A549 (cell line): ENCODE data around the gene KIT. TPM values are rescaled to one million over a fixed set of nuclear protein-coding genes. Genes with fewer than 3 reads are reported as not detected.

Source experiments
- ATAC-seq, 2 experiments: fragments of 200-7000 bp in 1 of 2; fragments of >200 bp in 1 of 2; cut with Nextera tagmentation in 1 of 2; cut with Tn5 transposase in 1 of 2; 3 replicates each; pipeline versions ENCODE4 v1.8.0 to v1.9.1; 2018 to 2020; ENCODE audit warnings: mild to moderate bottlenecking in 1 of 2, moderate library complexity in 1 of 2
- CTCF ChIA-PET: fragments of 300-600 bp; sonication (Branson Sonifier 250); formaldehyde crosslinking; extraction: SDS; loops from one replicate; lab custom pipeline; 2021; ENCODE audit warnings: antibody characterized with exemption, inconsistent platforms; lab: Yijun Ruan, JAX
- POLR2A ChIA-PET: fragments of 350-600 bp; formaldehyde crosslinking; extraction: SDS; loops from one replicate; lab custom pipeline; 2021; ENCODE audit warnings: antibody characterized with exemption, inconsistent platforms; lab: Yijun Ruan, JAX
- DNase-seq, 2 experiments: peaks; one replicate each; pipeline versions ENCODE4 v3.0.0 to v3.0.0-alpha.2; 2011 to 2016; ENCODE audit warnings: low read depth in 1 of 2, low spot score in 1 of 2
- FAIRE-seq: peaks from 2 replicates; lab custom pipeline; 2011; peaks lifted over from hg19 to GRCh38; lab: Jason Lieb, UNC
- H3K27ac ChIP-seq, 2 experiments: fragments of >200 bp; sonication (Bioruptor Twin); formaldehyde crosslinking; 3 replicates each; pipeline ENCODE4 v1.5.1; 2016 to 2017
- H3K4me1 ChIP-seq: fragments of >200 bp; sonication (Bioruptor Twin); formaldehyde crosslinking; 3 replicates; pipeline ENCODE4 v1.6.1; 2016
- H3K4me2 ChIP-seq: fragments of >200 bp; sonication (Bioruptor Twin); formaldehyde crosslinking; 3 replicates; pipeline ENCODE4 v1.6.1; 2016
- H3K4me3 ChIP-seq: fragments of >200 bp; sonication (Bioruptor Twin); formaldehyde crosslinking; 3 replicates; pipeline ENCODE4 v1.5.1; 2016
- H3K9me3 ChIP-seq: fragments of >200 bp; sonication (Bioruptor Twin); formaldehyde crosslinking; 3 replicates; pipeline ENCODE4 v1.6.1; 2016
- EP300 ChIP-seq, 2 experiments: fragments of >200 bp; sonication (Bioruptor Twin); formaldehyde crosslinking; IDR thresholded peaks; 2 replicates in 1 of 2; 3 replicates in 1 of 2; pipeline ENCODE4 v1.6.1; 2016 to 2017
- HDAC2 ChIP-seq: fragments of 200-600 bp; sonication (generic); IDR thresholded peaks from 2 replicates; pipeline ENCODE4 v1.6.1; 2016
- KDM1A ChIP-seq: fragments of 200-600 bp; sonication (generic); IDR thresholded peaks from 2 replicates; pipeline ENCODE4 v1.6.1; 2016; ENCODE audit warnings: low read depth, mild to moderate bottlenecking
- KDM5A ChIP-seq: fragments of 200-600 bp; sonication (generic); IDR thresholded peaks from 2 replicates; pipeline ENCODE4 v1.6.1; 2016; ENCODE audit warnings: antibody characterized with exemption, mild to moderate bottlenecking
- NR3C1 ChIP-seq: fragments of >200 bp; sonication (Bioruptor Twin); formaldehyde crosslinking; IDR thresholded peaks from 3 replicates; pipeline ENCODE4 v1.6.1; 2017
- RNF2 ChIP-seq: fragments of 200-600 bp; sonication (generic); IDR thresholded peaks from 2 replicates; pipeline ENCODE4 v1.6.1; 2016; ENCODE audit warnings: low read depth, mild to moderate bottlenecking, antibody characterized with exemption, moderate library complexity, borderline replicate concordance
- SREBF2 ChIP-seq: fragments of 450-650 bp; IDR thresholded peaks from 2 replicates; pipeline ENCODE4 v1.6.1; 2014; ENCODE audit warnings: mild to moderate bottlenecking, moderate library complexity
- TFCP2L1 ChIP-seq: fragments of 250-450 bp; sonication (Bioruptor Pico); IDR thresholded peaks from 2 replicates; pipeline ENCODE4 v1.5.0; 2021; ENCODE audit warnings: mild to moderate bottlenecking
- ZC3H11A ChIP-seq: fragments of 450-650 bp; IDR thresholded peaks from 2 replicates; pipeline ENCODE4 v1.6.1; 2014; ENCODE audit warnings: antibody characterized with exemption, mild to moderate bottlenecking
- ZFP36 ChIP-seq: fragments of 450-650 bp; IDR thresholded peaks from 2 replicates; pipeline ENCODE4 v1.6.1; 2014; ENCODE audit warnings: borderline replicate concordance; ENCODE audit not compliant: partially characterized antibody
- ZNF302 ChIP-seq: fragments of 250-450 bp; sonication (Bioruptor Pico); IDR thresholded peaks from 2 replicates; pipeline ENCODE4 v1.9.0; 2021; ENCODE audit warnings: inconsistent platforms, mild to moderate bottlenecking, moderate library complexity
- WGBS: methylation state at CpG from one replicate; pipeline ENCODE4 v1.1.6; 2017; ENCODE audit errors: missing lambda C conversion rate; 5-methylcytosine and 5-hydroxymethylcytosine counted together
- polyA plus RNA-seq, 4 experiments: library from polyadenylated mRNA; depleted of rRNA in 3 of 4; stranded (reverse); fragments of >200 nt; fragmentation: RNase III in 1 of 4; extraction: RNeasy Plus Mini Kit Qiagen cat#74134 plus additional on column Dnase treatment in 1 of 4; gene quantifications; 2 replicates in 3 of 4; 3 replicates in 1 of 4; pipeline ENCODE4 v1.2.3, GENCODE V29; 2011 to 2017
- TF ChIP-seq, protein P1 (sequence below): fragments of 450-650 bp; IDR thresholded peaks from 2 replicates; pipeline ENCODE4 v1.6.1; 2014; ENCODE audit warnings: antibody characterized with exemption
- TF ChIP-seq, protein P2 (sequence below): fragments of 250-450 bp; sonication (Bioruptor Pico); IDR thresholded peaks from 2 replicates; pipeline ENCODE4 v1.5.0; 2020; ENCODE audit warnings: low read depth, mild to moderate bottlenecking, moderate library complexity
- TF ChIP-seq, protein P3 (sequence below): IDR thresholded peaks from 2 replicates; pipeline ENCODE4 v1.6.1; 2012; ENCODE audit warnings: low read depth, borderline replicate concordance
- TF ChIP-seq, protein P4 (sequence below): fragments of 150-350 bp; IDR thresholded peaks from 2 replicates; pipeline ENCODE4 v1.6.1; 2014; ENCODE audit warnings: low read depth, mild to moderate bottlenecking, low read length
- TF ChIP-seq, protein P5 (sequence below): fragments of >200 bp; sonication (Bioruptor Twin); formaldehyde crosslinking; IDR thresholded peaks from 2 replicates; pipeline ENCODE4 v1.6.1; 2016

The KIT gene
- polyA plus RNA-seq, 2 of the 4 experiments (the other 2 are of a cell fraction) = not detected

DNA sequence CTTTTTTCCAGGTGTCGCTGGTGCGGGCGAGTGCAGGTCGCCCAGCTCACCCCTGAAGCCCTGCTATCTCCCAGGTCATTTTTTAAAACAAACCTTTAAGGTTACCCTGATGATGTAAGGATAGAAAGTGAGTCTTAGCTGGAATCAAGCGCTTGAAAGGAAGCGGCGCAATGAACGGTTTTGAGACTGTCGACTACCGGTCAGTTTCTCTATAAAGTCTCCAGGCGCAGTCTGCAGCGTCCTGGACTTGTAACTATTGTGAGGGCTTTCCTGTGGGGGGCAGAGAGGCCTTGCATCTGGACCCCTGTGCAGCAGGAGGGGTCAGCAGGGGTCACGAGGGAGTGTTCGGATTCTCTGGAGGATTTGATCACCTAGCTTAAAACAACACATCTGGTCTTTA is 1.6 kb downstream of the KIT start (continued):
- TF ChIP-seq, protein P1, sequence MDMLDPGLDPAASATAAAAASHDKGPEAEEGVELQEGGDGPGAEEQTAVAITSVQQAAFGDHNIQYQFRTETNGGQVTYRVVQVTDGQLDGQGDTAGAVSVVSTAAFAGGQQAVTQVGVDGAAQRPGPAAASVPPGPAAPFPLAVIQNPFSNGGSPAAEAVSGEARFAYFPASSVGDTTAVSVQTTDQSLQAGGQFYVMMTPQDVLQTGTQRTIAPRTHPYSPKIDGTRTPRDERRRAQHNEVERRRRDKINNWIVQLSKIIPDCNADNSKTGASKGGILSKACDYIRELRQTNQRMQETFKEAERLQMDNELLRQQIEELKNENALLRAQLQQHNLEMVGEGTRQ = no peak
- TF ChIP-seq NR3C1 (no peak), EP300 (IDR thresholded peaks at IDR 0.05) (no peak)
- TF ChIP-seq, protein P2, sequence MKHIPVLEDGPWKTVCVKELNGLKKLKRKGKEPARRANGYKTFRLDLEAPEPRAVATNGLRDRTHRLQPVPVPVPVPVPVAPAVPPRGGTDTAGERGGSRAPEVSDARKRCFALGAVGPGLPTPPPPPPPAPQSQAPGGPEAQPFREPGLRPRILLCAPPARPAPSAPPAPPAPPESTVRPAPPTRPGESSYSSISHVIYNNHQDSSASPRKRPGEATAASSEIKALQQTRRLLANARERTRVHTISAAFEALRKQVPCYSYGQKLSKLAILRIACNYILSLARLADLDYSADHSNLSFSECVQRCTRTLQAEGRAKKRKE (CRISPR knock-in tag) = no peak
- TF ChIP-seq, protein P3, sequence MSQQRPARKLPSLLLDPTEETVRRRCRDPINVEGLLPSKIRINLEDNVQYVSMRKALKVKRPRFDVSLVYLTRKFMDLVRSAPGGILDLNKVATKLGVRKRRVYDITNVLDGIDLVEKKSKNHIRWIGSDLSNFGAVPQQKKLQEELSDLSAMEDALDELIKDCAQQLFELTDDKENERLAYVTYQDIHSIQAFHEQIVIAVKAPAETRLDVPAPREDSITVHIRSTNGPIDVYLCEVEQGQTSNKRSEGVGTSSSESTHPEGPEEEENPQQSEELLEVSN = no peak

DNA sequence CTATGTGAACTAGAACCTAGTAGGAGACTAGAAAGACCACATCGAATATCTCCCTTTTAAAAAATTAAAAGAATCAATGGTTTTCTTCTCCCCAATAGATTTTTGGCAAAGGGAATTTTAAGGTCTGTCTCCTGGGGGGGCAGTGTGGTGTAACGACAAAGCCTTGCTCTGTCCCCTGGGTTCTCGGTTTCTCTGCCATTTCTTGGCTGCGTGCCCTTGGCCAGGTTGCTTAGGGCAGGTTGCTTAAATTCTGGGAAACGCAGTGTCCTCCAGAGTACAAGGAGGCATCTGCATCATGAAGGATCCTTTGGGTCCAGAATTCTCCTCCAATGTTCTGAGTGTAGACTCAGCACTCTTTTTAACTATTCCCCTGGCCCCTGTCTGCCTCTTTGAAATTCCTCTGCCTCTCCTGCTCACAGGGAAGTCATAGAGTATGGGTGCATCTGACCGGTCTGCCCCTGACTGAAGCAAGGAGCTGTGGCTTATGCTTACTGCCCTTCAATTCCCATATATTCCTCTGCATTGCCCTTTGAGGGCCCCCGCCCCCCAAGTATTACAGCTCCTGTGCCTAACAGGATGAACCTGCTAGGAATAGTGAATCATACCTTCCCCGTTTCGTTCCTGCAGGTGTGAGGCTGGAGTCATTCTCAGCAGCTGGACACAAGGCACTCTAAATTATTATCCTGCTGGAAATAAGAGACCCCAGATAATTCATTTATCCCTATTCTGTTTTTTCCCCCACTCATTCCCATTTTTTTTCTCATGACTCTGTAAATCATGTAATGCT is 2.2 kb downstream of the KIT start:
- Histone ChIP-seq H3K4me1 (0 out of 3 replicates have a peak, but pooled peaks cover 3% of the 10 kb centered on the region), H3K4me3 (no peak overlapping the region; the same call in 2 of the 3 replicates)
- WGBS = 35% methylated on average over 9 of the region's 9 CpGs
- TF ChIP-seq SREBF2 (no peak), ZNF302 (CRISPR knock-in tag) (no peak), ZFP36 (no peak), RNF2 (no peak)
- TF ChIP-seq, protein P4, sequence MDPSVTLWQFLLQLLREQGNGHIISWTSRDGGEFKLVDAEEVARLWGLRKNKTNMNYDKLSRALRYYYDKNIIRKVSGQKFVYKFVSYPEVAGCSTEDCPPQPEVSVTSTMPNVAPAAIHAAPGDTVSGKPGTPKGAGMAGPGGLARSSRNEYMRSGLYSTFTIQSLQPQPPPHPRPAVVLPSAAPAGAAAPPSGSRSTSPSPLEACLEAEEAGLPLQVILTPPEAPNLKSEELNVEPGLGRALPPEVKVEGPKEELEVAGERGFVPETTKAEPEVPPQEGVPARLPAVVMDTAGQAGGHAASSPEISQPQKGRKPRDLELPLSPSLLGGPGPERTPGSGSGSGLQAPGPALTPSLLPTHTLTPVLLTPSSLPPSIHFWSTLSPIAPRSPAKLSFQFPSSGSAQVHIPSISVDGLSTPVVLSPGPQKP = no peak
- TF ChIP-seq, protein P5, sequence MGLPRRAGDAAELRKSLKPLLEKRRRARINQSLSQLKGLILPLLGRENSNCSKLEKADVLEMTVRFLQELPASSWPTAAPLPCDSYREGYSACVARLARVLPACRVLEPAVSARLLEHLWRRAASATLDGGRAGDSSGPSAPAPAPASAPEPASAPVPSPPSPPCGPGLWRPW = no peak
- TF ChIP-seq, all 56 proteins: peak for 0
- ChIA-PET CTCF (interaction anchor here (0.6 kb wide), 1 partner anchor 1786 kb away, joined by 3 read pairs; no protein-coding TSS in a partner anchor), POLR2A (no interaction called here)
- Histone ChIP-seq H3K4me2 (peak overlapping the region; percentile 81; the same call in 2 of the 3 replicates), H3K27ac (no peak overlapping the region), H3K9me3 (no peaks in the 10 kb centered on the region)
- DNase-seq (no peak), FAIRE-seq (no peak), ATAC-seq (no peak)

DNA sequence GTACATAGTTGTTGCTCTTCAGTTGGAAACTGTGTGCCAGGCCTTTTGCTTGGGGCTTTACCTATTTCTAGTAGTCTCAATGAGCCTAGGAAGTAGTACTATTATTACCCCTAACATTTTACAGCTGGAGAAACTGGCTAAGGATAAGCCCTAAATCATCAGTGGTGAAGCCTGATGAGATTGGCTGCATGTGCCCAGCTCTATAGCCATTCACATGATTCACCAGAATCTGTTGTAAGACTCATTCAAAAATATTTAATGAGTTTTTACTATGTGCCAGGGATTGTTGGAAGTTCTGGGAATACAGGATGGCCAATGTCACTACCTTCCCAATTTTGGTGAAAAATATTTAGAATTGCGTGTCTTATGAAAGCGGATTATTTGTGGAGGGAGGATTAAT is 2.8 kb downstream of the KIT start:
- H3K27ac ChIP-seq = no peak overlapping the region
- no peaks in the 10 kb centered on the region for H3K9me3 ChIP-seq
- DNase-seq (no peak), FAIRE-seq (no peak), ATAC-seq (no peak)
- TF ChIP-seq, protein P3 = no peak
- no peak for TF ChIP-seq KDM5A
- ChIA-PET CTCF (interaction anchor here (1.6 kb wide), 1 partner anchor 26 kb away, joined by 6 read pairs; no protein-coding TSS in a partner anchor), POLR2A (no interaction called here)
- 77% methylated on average over 2 of the region's 2 CpGs for WGBS
- no peak overlapping the region for H3K4me2 ChIP-seq
- no peak overlapping the region for H3K4me3 ChIP-seq
- 0 out of 3 replicates have a peak, but pooled peaks cover 3% of the 10 kb centered on the region for H3K4me1 ChIP-seq

DNA sequence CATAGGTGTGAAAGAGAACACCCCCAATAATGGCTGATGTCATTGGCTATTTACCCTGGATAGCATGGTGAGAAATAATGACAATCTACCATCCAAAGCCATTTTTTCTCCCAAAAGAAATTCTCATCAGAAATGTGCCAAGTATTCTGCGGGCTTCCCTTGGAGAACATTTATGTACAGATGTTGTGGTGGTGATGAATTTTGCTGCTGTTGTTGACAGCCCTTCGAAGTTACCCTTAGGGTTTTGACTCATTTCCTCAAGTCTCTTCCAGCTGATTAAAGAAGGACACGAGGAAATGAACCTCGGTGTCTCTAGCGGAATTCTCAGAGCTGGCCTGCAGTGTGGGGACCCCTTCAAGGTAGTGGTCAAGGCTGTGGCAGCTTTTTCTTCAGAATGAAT is 3.4 kb downstream of the KIT start:
- H3K4me1 ChIP-seq = 0 out of 3 replicates have a peak, but pooled peaks cover 3% of the 10 kb centered on the region
- CTCF ChIA-PET = interaction anchor here (1.6 kb wide), 1 partner anchor 26 kb away, joined by 6 read pairs; no protein-coding TSS in a partner anchor
- no peak overlapping the region for H3K4me3 ChIP-seq
- TF ChIP-seq KDM1A = no peak
- TF ChIP-seq ZC3H11A = no peak
- TF ChIP-seq HDAC2 = no peak
- no peak for TF ChIP-seq TFCP2L1 (CRISPR knock-in tag)
- no peak overlapping the region for H3K4me2 ChIP-seq
- POLR2A ChIA-PET = no interaction called here
- no peaks in the 10 kb centered on the region for H3K9me3 ChIP-seq
- WGBS = 59% methylated on average over 5 of the region's 5 CpGs
- no peak for ATAC-seq
- no peak for FAIRE-seq
- H3K27ac ChIP-seq = no peak overlapping the region
- DNase-seq = no peak
